Loucy (cell line): ENCODE measurements around the gene GRB14.

Experiments
- H2AFZ ChIP-seq: fragments of 200-600 bp; sonication (generic); 2 replicates; pipeline ENCODE4 v1.6.0; 2016; ENCODE audit warnings: antibody characterized with exemption, mild to moderate bottlenecking, low read length, moderate library complexity
- H3F3A ChIP-seq: fragments of 200-600 bp; 2 replicates; pipeline ENCODE4 v1.6.0; 2016; ENCODE audit warnings: antibody characterized with exemption, low read depth, mild to moderate bottlenecking
- H3K27me3 ChIP-seq: fragments of 200-600 bp; sonication (generic); 2 replicates; pipeline ENCODE4 v1.6.1; 2014; ENCODE audit warnings: low read length, mild to moderate bottlenecking; ENCODE audit not compliant: insufficient read depth, poor library complexity, severe bottlenecking
- H3K36me3 ChIP-seq: fragments of 200-600 bp; sonication (generic); 2 replicates; pipeline ENCODE4 v1.6.1; 2016; ENCODE audit warnings: low read length; ENCODE audit not compliant: insufficient read depth
- H3K4me1 ChIP-seq: fragments of 200-600 bp; sonication (generic); 2 replicates; pipeline ENCODE4 v1.5.1; 2014; ENCODE audit warnings: low read length, mild to moderate bottlenecking; ENCODE audit not compliant: insufficient read depth, poor library complexity, severe bottlenecking
- H3K4me2 ChIP-seq: fragments of 200-600 bp; sonication (generic); 2 replicates; pipeline ENCODE4 v1.6.0; 2014; ENCODE audit warnings: antibody characterized with exemption, low read length, low read depth, mild to moderate bottlenecking; ENCODE audit not compliant: poor library complexity, severe bottlenecking
- H3K4me3 ChIP-seq: fragments of 200-600 bp; sonication (generic); 2 replicates; pipeline ENCODE4 v1.5.1; 2014; ENCODE audit warnings: low read length, mild to moderate bottlenecking, mixed read lengths; ENCODE audit not compliant: poor library complexity, severe bottlenecking
- H3K79me2 ChIP-seq: fragments of 200-600 bp; sonication (generic); 2 replicates; pipeline ENCODE4 v1.6.1; 2014; ENCODE audit warnings: low read length; ENCODE audit not compliant: insufficient read depth
- H3K9ac ChIP-seq: fragments of 200-600 bp; sonication (generic); 2 replicates; pipeline ENCODE4 v1.6.0; 2014; ENCODE audit warnings: mild to moderate bottlenecking, low read depth, low read length, moderate library complexity; ENCODE audit not compliant: poor library complexity, severe bottlenecking
- H3K9me2 ChIP-seq: fragments of 200-600 bp; sonication (generic); replicated peaks from 2 replicates; pipeline ENCODE4 v1.6.1; 2016; ENCODE audit warnings: low read depth, low read length, mixed read lengths
- H3K9me3 ChIP-seq: fragments of 200-600 bp; sonication (generic); 2 replicates; pipeline ENCODE4 v1.6.1; 2014; ENCODE audit warnings: mild to moderate bottlenecking, antibody characterized with exemption, low read length, low read depth; ENCODE audit not compliant: insufficient read depth
- H4K20me1 ChIP-seq: fragments of 200-600 bp; sonication (generic); 2 replicates; pipeline ENCODE4 v1.6.0; 2014; ENCODE audit warnings: antibody characterized with exemption, low read length, mild to moderate bottlenecking; ENCODE audit not compliant: insufficient read depth, poor library complexity, severe bottlenecking
- EZH2phosphoT487 ChIP-seq: fragments of 200-600 bp; IDR thresholded peaks from 2 replicates; pipeline ENCODE4 v1.6.1; 2018; ENCODE audit warnings: antibody characterized with exemption, mild to moderate bottlenecking, moderate library complexity, borderline replicate concordance
- TF ChIP-seq, protein P1 (sequence below): fragments of 200-600 bp; sonication (generic); conservative IDR thresholded peaks from 2 replicates; pipeline ENCODE4 v1.5.1; 2014; ENCODE audit warnings: mild to moderate bottlenecking, antibody characterized with exemption, low read length

Gene GRB14

DNA sequence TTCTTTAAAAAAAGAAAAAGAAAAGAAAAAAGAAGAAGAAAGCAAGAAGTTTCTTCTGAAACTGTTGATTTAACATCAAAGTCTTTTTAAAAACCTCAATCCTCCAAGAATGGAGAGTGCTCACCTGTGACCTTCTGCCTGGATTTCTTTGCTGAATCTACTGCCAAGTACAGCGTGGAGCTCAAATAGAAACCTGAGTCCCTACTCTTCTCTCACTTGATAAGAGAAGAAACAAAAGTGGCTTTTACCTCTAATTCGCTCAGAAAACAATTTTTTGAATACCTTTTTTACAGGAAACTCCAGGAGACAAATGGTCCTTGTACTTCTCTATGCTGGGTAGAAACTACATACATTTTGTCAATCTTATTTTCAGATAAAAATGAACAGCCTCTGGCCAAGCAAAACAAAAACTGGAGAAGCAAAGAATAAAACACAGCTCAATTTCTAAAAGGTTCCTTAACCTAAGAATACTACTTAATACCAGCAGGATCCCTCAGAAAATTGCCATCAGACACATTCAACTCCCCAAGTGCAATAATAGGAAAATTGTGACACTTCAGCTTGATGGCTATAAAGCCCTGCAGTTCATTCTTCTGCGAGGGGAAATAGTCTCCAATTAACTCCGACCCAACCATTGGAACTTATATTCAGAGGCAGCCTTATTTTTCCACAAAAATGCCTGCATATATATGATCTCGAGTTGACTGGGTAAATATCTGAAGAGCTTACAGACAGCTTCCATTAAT lies 85.8 kb downstream of the GRB14 start:
- no peaks in the 10 kb centered on the region for H3K27me3 ChIP-seq
- no peak for TF ChIP-seq EZH2phosphoT487
- TF ChIP-seq, protein P1, sequence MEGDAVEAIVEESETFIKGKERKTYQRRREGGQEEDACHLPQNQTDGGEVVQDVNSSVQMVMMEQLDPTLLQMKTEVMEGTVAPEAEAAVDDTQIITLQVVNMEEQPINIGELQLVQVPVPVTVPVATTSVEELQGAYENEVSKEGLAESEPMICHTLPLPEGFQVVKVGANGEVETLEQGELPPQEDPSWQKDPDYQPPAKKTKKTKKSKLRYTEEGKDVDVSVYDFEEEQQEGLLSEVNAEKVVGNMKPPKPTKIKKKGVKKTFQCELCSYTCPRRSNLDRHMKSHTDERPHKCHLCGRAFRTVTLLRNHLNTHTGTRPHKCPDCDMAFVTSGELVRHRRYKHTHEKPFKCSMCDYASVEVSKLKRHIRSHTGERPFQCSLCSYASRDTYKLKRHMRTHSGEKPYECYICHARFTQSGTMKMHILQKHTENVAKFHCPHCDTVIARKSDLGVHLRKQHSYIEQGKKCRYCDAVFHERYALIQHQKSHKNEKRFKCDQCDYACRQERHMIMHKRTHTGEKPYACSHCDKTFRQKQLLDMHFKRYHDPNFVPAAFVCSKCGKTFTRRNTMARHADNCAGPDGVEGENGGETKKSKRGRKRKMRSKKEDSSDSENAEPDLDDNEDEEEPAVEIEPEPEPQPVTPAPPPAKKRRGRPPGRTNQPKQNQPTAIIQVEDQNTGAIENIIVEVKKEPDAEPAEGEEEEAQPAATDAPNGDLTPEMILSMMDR = no peak
- H4K20me1 ChIP-seq = no peaks in the 10 kb centered on the region
- H3K36me3 ChIP-seq = no peaks in the 10 kb centered on the region
- H3K79me2 ChIP-seq = no peaks in the 10 kb centered on the region
- H3K9me3 ChIP-seq = no peaks in the 10 kb centered on the region
- H3F3A ChIP-seq = no peaks in the 10 kb centered on the region
- H3K9ac ChIP-seq = no peak overlapping the region
- H3K9me2 ChIP-seq = no peaks in the 10 kb centered on the region
- H3K4me1 ChIP-seq = no peaks in the 10 kb centered on the region
- no peak overlapping the region for H3K4me2 ChIP-seq
- no peak overlapping the region for H3K4me3 ChIP-seq
- no peak overlapping the region for H2AFZ ChIP-seq

DNA sequence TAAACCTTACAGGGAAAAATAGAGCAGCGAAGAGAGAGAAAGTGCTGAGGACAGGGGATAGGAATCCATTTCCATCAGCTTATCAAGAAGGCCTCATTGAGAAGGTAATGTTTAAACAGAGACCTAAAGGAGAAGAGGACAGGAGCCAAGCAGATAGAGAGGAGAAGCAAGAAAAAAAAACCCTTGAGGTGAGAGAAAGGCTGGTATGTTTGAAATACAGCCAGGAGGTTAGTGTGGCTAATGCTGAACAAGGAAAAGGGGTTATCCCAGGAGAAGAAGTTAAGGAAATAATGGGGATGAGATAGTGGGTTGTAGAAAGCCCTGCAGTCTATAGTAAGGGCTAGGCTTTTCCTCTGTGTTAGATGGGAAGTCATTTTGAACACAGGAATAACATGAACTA lies 90.8 kb downstream of the GRB14 start:
- Histone ChIP-seq H3K9me3 (no peaks in the 10 kb centered on the region), H3F3A (no peaks in the 10 kb centered on the region), H3K9me2 (no peaks in the 10 kb centered on the region), H3K36me3 (no peaks in the 10 kb centered on the region), H4K20me1 (no peaks in the 10 kb centered on the region), H3K27me3 (no peaks in the 10 kb centered on the region), H3K4me3 (no peak overlapping the region), H3K4me1 (no peaks in the 10 kb centered on the region), H3K4me2 (no peak overlapping the region), H3K79me2 (no peaks in the 10 kb centered on the region), H2AFZ (no peak overlapping the region), H3K9ac (no peak overlapping the region)
- TF ChIP-seq, protein P1 = no peak

DNA sequence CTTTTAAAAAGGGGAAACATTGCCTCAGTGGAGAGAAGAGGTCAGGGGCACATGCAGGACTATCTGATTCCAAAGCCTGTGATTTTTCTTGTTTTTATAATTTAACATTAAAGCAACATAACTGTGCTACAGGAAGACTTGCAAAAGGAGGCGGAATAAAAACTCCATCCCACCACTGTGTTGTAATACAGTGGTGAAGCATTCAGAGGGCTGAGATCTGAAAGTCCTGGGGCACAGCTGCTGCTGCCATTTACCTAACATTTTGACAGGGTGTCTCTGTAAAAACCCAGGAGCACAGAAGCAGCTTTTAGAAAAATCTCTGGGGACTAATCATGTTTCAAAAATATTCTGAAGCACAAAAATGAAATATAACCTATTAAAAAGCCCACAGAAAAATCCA lies 97.6 kb downstream of the GRB14 start:
- Histone ChIP-seq H3F3A (no peaks in the 10 kb centered on the region), H2AFZ (no peak overlapping the region)
- TF ChIP-seq EZH2phosphoT487 = no peak
- TF ChIP-seq, protein P1 = no peak

More for the DNA sequence above, 97.6 kb downstream of the GRB14 start:
- Histone ChIP-seq H3K4me3 (no peak overlapping the region), H3K36me3 (no peaks in the 10 kb centered on the region), H3K4me1 (no peaks in the 10 kb centered on the region), H3K4me2 (no peak overlapping the region), H3K79me2 (no peaks in the 10 kb centered on the region), H3K9ac (no peak overlapping the region), H4K20me1 (no peaks in the 10 kb centered on the region), H3K9me3 (no peaks in the 10 kb centered on the region), H3K9me2 (no peaks in the 10 kb centered on the region), H3K27me3 (no peaks in the 10 kb centered on the region)
